ENCODE results near the gene NEK1. TPM values are rescaled to one million over a fixed set of nuclear protein-coding genes. Genes with fewer than 3 reads are reported as not detected.

Gene NEK1, protein sequence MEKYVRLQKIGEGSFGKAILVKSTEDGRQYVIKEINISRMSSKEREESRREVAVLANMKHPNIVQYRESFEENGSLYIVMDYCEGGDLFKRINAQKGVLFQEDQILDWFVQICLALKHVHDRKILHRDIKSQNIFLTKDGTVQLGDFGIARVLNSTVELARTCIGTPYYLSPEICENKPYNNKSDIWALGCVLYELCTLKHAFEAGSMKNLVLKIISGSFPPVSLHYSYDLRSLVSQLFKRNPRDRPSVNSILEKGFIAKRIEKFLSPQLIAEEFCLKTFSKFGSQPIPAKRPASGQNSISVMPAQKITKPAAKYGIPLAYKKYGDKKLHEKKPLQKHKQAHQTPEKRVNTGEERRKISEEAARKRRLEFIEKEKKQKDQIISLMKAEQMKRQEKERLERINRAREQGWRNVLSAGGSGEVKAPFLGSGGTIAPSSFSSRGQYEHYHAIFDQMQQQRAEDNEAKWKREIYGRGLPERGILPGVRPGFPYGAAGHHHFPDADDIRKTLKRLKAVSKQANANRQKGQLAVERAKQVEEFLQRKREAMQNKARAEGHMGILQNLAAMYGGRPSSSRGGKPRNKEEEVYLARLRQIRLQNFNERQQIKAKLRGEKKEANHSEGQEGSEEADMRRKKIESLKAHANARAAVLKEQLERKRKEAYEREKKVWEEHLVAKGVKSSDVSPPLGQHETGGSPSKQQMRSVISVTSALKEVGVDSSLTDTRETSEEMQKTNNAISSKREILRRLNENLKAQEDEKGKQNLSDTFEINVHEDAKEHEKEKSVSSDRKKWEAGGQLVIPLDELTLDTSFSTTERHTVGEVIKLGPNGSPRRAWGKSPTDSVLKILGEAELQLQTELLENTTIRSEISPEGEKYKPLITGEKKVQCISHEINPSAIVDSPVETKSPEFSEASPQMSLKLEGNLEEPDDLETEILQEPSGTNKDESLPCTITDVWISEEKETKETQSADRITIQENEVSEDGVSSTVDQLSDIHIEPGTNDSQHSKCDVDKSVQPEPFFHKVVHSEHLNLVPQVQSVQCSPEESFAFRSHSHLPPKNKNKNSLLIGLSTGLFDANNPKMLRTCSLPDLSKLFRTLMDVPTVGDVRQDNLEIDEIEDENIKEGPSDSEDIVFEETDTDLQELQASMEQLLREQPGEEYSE (N-terminal part only)
- total RNA-seq (2014; rRNA removed; shearing (Covaris generic)) = 3.8 and 4.7 TPM in 2 replicates

GRCh38 chr4:169611991-169612870 lies at the start of gene NEK1:
NEK1 (minus strand) TSS chr4:169612583; CDS start chr4:169602630, 9,953 bp downstream.
- peak; percentile 87 for DNase-seq (ENCODE audit: low read depth)

DNA sequence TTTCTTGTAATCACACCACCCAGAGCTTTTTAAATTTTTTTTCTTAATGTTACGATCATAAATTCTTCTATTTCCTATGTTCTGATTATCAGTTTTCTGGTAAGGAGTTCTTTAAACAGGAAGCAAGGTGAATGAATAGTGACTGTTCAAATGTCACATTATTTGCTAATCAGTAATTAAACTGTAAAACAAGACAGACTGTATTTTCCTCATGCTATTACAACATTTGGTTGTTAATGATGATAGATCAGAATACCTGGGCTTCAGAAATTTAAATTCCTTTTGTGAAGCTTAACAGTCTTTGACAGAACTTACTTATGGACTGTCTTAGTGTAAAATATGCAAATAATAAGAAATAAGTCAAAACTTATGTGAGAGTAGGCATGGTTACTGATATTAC lies 49.4 kb upstream of the NEK1 start:
- no peak for DNase-seq (ENCODE audit: low read depth)

GRCh38 chr4:169660929-169661328 lies 48.5 kb upstream of the NEK1 start:
- DNase-seq (ENCODE audit: low read depth) = no peak

GRCh38 chr4:169659716-169660670 lies 47.6 kb upstream of the NEK1 start:
- peak; percentile 87 for DNase-seq (ENCODE audit: low read depth)

- peak; percentile 0 for DNase-seq (ENCODE audit: low read depth)
These were observed 46.8 kb upstream of the NEK1 start for GRCh38 chr4:169658975-169659715.

- no peak for DNase-seq (ENCODE audit: low read depth)
These were observed 45.8 kb upstream of the NEK1 start for GRCh38 chr4:169658196-169658595.

DNA sequence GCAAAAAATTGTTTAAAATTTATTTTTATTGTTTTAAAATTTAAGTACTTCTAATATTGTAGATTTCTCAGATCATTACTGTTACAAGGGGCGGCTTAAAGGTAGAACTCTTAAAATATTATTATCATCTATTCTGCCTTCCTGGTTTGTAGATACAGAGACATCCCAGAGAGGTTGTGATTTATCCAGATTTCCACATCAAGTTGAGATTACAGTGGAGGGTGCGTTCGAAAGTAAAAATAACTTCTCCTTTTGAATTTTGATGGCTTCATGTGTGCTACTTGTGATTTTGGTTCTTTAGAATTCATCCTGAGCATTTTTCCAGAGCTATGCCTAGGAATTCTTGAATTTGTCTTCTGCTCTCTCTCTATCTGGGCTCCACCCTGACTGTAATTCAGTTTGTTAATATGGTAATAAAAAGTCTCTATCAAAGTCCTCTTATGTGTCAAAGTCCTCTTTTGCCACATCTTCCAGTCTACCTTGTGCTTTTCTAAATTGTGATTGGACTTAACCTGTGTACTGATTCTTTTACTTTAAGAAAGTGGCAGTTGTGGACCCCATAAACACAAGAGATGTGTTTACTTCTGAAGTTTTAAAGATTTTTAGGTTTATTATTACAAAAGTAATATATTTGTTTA lies 45.2 kb upstream of the NEK1 start:
- no peak for DNase-seq (ENCODE audit: low read depth)

- DNase-seq (ENCODE audit: low read depth) = no peak
These were observed 43.0 kb upstream of the NEK1 start for GRCh38 chr4:169655401-169655800.

DNA sequence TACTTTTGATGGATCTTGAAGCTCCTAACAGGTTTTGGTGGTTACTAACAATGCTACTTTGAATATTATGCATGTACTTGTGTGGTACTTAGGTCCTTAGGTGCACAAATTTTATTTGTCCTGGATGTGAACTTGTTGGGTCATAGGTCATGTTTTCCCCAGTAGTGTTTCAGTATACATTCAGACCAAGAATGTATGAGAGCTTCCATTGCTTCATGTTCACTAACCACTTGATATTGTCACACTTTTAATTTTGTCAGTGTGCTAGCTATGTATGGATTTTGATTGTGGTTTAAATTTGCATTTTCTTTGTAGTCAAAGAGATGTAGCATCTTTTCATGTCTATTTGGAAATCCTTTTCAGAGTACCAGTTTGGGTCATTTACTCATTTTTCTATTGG lies 40.2 kb upstream of the NEK1 start:
- no peak for DNase-seq (ENCODE audit: low read depth)

- no peak for DNase-seq (ENCODE audit: low read depth)
These were observed 38.0 kb upstream of the NEK1 start for GRCh38 chr4:169650227-169650936.

- DNase-seq (ENCODE audit: low read depth) = no peak
These were observed 37.3 kb upstream of the NEK1 start for GRCh38 chr4:169649545-169650226.

DNA sequence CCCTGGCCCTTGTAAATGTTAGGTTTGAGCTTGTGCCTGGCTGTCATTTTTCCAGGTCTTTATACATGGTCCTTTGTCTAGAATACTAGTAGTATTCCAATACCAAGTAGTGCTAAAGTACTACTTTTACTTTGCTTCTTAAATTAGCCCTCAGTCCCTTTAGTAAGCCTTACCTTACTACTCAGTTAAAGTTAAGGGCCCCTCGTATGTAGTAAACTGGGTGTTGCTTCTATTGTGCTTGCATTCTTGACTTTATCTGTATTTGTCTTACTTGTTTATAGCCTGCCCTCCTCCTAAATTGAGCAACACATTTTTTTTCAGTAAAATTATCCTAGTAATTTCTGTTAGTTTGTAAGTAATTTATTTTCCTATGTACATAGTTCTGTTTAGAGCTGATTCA lies 33.2 kb upstream of the NEK1 start:
- DNase-seq (ENCODE audit: low read depth) = no peak

- DNase-seq (ENCODE audit: low read depth) = no peak
These were observed 32.4 kb upstream of the NEK1 start for GRCh38 chr4:169644802-169645201.

DNA sequence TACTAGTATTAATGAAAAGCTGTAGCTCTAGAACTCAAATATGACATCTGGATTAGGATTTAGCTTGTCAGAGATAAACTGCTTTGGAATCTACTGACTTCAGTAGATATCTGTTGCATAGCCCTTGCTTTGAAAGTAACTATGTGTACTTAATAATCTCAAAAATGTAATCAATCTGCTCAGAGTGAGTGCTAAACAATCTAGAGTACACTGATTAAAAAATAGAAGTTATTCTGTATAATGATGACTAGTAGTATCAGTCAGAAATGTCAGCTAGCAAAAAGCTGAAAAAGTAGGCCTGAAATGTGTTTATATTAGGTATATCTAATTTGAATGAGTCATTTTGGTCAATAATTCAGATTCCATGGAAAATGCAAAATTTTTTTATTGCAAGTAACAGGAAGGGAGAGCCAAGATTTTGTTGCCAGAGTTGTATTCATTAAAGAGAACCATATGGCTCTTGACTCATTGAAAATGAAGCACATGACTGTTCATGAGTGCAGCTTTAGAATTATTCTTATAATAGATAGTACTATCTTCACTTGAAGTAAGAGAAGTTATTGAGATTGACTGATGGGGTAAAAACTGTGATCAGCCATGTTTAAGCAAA lies 28.0 kb upstream of the NEK1 start:
- DNase-seq (ENCODE audit: low read depth) = no peak

DNA sequence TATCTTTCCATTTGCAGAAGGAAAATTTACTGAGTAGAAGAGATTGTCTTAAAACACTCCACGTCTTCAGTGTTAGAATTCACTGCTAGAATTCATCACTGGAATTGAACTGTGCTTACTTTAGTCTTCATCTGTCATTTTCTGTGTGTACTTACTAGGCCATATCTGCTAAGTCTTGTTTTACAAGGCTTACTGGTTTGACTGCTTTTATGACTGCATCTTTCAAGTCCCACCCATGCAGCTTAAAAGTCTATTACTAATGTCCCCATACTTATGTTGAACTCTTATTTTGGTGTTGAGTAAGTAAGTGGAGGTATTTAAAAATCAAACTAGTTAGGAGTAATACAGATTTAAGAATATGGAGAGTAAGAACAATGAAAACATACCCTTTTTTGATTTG lies 22.6 kb upstream of the NEK1 start:
- no peak for DNase-seq (ENCODE audit: low read depth)

- DNase-seq (ENCODE audit: low read depth) = no peak
These were observed 20.5 kb upstream of the NEK1 start for GRCh38 chr4:169632896-169633295.

DNA sequence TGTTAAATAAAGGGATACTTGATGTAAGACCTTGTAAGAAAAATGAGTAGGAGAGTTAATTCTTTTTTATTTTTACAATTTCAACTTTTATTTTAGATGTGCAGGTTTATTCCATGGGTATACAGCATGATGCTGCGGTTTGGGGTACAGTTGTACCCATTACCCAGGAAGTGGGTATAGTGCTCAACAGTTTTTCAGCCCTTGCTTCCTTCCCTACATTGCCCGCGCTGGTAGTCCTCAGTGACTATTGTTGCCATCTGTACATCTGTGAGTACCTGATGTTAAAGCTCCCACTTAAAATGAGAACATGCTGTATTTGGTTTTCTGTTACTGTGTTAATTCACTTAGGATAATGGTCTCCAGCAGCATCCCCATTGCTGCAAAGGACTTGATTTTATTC lies 17.7 kb upstream of the NEK1 start:
- no peak for DNase-seq (ENCODE audit: low read depth)
